GM23248 (cell line): ENCODE data around the gene ECT2. TPM values are rescaled to one million over a fixed set of nuclear protein-coding genes. Genes with fewer than 3 reads are reported as not detected.

Experiments used
- DNase-seq: peaks from one replicate; pipeline ENCODE4 v3.0.0-alpha.2; 2015
- H2AFZ ChIP-seq: fragments of 200-600 bp; sonication (generic); 2 replicates; pipeline ENCODE4 v1.6.1; 2016; ENCODE audit warnings: antibody characterized with exemption
- H3F3A ChIP-seq: fragments of 200-600 bp; sonication (generic); 2 replicates; pipeline ENCODE4 v1.6.1; 2016; ENCODE audit warnings: mild to moderate bottlenecking, antibody characterized with exemption, mixed run types; ENCODE audit not compliant: insufficient read depth
- H3K27ac ChIP-seq: fragments of 200-600 bp; sonication (generic); 2 replicates; pipeline ENCODE4 v1.5.1; 2016; ENCODE audit warnings: mild to moderate bottlenecking
- H3K27me3 ChIP-seq: fragments of 200-600 bp; sonication (generic); replicated peaks from 2 replicates; pipeline ENCODE4 v1.6.1; 2016; ENCODE audit warnings: mild to moderate bottlenecking; ENCODE audit not compliant: insufficient read depth
- H3K36me3 ChIP-seq: fragments of 200-600 bp; sonication (generic); 2 replicates; pipeline ENCODE4 v1.6.1; 2016; ENCODE audit warnings: low read depth, mild to moderate bottlenecking
- H3K4me1 ChIP-seq: fragments of 200-600 bp; sonication (generic); 2 replicates; pipeline ENCODE4 v1.6.1; 2016; ENCODE audit warnings: mild to moderate bottlenecking; ENCODE audit not compliant: insufficient read depth
- H3K4me2 ChIP-seq: fragments of 200-600 bp; sonication (generic); one replicate; pipeline ENCODE4 v1.6.1; 2016; ENCODE audit warnings: mild to moderate bottlenecking; ENCODE audit not compliant: unreplicated experiment
- H3K4me3 ChIP-seq: fragments of 200-600 bp; sonication (generic); 2 replicates; pipeline ENCODE4 v1.5.1; 2016; ENCODE audit warnings: mild to moderate bottlenecking
- H3K79me2 ChIP-seq: fragments of 200-600 bp; sonication (generic); 2 replicates; pipeline ENCODE4 v1.6.1; 2016; ENCODE audit warnings: mild to moderate bottlenecking; ENCODE audit not compliant: insufficient read depth
- H3K9ac ChIP-seq: fragments of 200-600 bp; sonication (generic); 2 replicates; pipeline ENCODE4 v1.6.1; 2016; ENCODE audit warnings: mild to moderate bottlenecking
- H3K9me2 ChIP-seq: fragments of 200-600 bp; sonication (generic); 2 replicates; pipeline ENCODE4 v1.6.1; 2016; ENCODE audit warnings: mixed run types, mild to moderate bottlenecking, moderate library complexity; ENCODE audit not compliant: insufficient read depth
- H3K9me3 ChIP-seq: fragments of 200-600 bp; sonication (generic); one replicate; pipeline ENCODE4 v1.6.1; 2017; ENCODE audit warnings: low read depth
- H4K20me1 ChIP-seq: fragments of 200-600 bp; sonication (generic); 2 replicates; pipeline ENCODE4 v1.6.0; 2016; ENCODE audit not compliant: insufficient read depth
- EZH2 ChIP-seq: fragments of 200-600 bp; sonication (generic); IDR thresholded peaks from 2 replicates; pipeline ENCODE4 v1.6.1; 2018; ENCODE audit warnings: antibody characterized with exemption, mild to moderate bottlenecking; ENCODE audit not compliant: insufficient read depth, poor library complexity, severe bottlenecking
- EZH2phosphoT487 ChIP-seq: fragments of 200-600 bp; sonication (generic); IDR thresholded peaks from 2 replicates; pipeline ENCODE4 v1.6.1; 2018; ENCODE audit warnings: antibody characterized with exemption, moderate library complexity, mild to moderate bottlenecking, low read depth; ENCODE audit not compliant: insufficient read depth
- WGBS, 2 experiments: methylation state at CpG; one replicate each; pipeline ENCODE4 v1.1.6; 2015 to 2017; ENCODE audit warnings: low lambda C conversion rate in 2 of 2, low coverage in 1 of 2; ENCODE audit errors: missing lambda C conversion rate in 2 of 2; 5-methylcytosine and 5-hydroxymethylcytosine counted together
- in situ Hi-C: fragments of 300-500 bp; cut with MboI; formaldehyde crosslinking; loops from 2 replicates; pipeline ENCODE4 v1.15.0; 2020
- polyA plus RNA-seq: library from polyadenylated mRNA; unstranded; fragments of >200 nt; fragmentation: Nextera tagmentation; extraction: Ambion mirVana; gene quantifications from 2 replicates; pipeline ENCODE4 v1.2.1, GENCODE V29; 2016
- total RNA-seq: library from RNA; depleted of rRNA; stranded (reverse); fragments of >200 nt; shearing (Covaris generic); gene quantifications from 2 replicates; pipeline ENCODE4 v1.2.3, GENCODE V29; 2014

The ECT2 gene
- total and polyA plus RNA-seq, 2 experiments from 2014 or later, result 22.7 to 28.3 TPM

DNA sequence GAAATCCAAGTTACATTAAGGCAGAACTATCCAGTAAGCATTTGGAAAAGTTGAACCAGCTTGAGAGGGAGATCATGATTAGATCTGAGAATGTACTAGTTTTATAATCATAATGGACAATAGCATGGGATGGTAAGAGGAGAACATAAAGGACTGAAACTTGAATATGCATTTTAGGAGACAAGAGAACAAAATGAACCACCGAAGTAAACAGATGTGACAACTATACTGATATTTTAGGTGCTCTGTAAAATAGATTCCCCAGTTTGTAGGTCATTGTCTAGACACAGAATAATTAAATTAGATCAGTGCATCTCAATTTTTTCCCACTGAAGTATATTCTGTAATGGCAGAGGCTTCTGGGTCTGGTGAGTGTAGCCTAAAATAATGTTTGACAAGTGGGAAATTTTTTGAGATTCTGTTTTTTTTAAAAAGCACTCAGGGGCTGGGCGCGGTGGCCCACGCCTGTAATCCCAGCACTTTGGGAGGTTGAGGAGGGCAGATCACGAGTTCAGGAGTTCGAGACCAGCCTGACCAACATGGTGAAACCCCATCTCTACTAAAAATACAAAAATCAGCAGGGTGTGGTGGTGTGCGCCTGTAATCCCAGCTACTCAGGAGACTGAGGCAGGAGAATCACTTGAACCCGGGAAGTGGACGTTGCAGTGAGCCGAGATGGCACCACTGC is 16.3 kb downstream of the ECT2 start:
- no peaks in the 10 kb centered on the region for H3F3A ChIP-seq
- no peak overlapping the region for H3K27ac ChIP-seq
- WGBS, 2 experiments, result 92 to 94% methylated on average over 10 of the region's 10 CpGs
- H4K20me1 ChIP-seq, result no peaks in the 10 kb centered on the region
- H3K9me3 ChIP-seq, result no peaks in the 10 kb centered on the region
- H3K36me3 ChIP-seq, result peaks cover 73% of the 10 kb centered on the region
- H3K4me1 ChIP-seq, result no peaks in the 10 kb centered on the region
- in situ Hi-C loops, result no loop called here
- no peaks in the 10 kb centered on the region for H3K79me2 ChIP-seq
- TF ChIP-seq EZH2phosphoT487 (no peak), EZH2 (no peak)
- H3K9ac ChIP-seq, result no peak overlapping the region
- no peak overlapping the region for H3K4me3 ChIP-seq
- DNase-seq, result no peak
- H3K27me3 ChIP-seq, result no peaks in the 10 kb centered on the region
- no peak overlapping the region for H2AFZ ChIP-seq
- no peaks in the 10 kb centered on the region for H3K9me2 ChIP-seq
- H3K4me2 ChIP-seq, result no peak overlapping the region

- TF ChIP-seq EZH2phosphoT487, result no peak
- TF ChIP-seq EZH2, result no peak
- Histone ChIP-seq H2AFZ (no peak overlapping the region), H3K27me3 (no peaks in the 10 kb centered on the region), H3K9ac (no peak overlapping the region), H3K36me3 (peaks cover 50% of the 10 kb centered on the region), H3F3A (no peaks in the 10 kb centered on the region), H3K4me2 (no peak overlapping the region), H3K4me3 (no peak overlapping the region), H3K9me3 (no peaks in the 10 kb centered on the region), H3K79me2 (no peaks in the 10 kb centered on the region), H4K20me1 (no peaks in the 10 kb centered on the region), H3K9me2 (no peaks in the 10 kb centered on the region), H3K27ac (no peak overlapping the region), H3K4me1 (no peaks in the 10 kb centered on the region)
- no peak for DNase-seq
- 96 to 98% methylated on average over 1 of the region's 1 CpG for WGBS, 2 experiments
- in situ Hi-C loops, result no loop called here
Observed at GRCh38 chr3:172770382-172770781, 19.9 kb downstream of the ECT2 start.

DNA sequence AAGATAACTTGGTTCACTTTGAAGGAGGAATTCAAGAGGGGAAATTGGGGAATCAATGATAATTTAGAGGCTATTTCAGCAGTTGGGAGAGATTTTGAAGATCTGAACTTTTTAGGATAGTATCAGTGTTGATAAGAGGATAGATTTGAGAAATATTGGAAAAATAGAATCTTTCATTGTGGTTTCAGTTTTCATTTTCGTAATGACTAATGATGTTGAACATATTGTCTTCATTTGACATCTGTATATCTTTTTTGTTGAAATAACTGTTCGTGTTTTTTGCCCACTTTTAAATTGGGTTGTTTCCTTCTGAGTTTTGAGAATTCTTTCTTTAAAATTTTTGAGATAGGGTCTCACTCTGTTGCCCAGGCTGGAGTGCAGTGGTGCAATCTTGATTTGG is 21.1 kb downstream of the ECT2 start:
- WGBS, 2 experiments, result 79 to 86% methylated on average over 2 of the region's 2 CpGs
- H3K4me3 ChIP-seq, result no peak overlapping the region
- H3K36me3 ChIP-seq, result peaks cover 49% of the 10 kb centered on the region

GRCh38 chr3:172776049-172776717 is 25.7 kb downstream of the ECT2 start:
- Histone ChIP-seq H2AFZ (no peak overlapping the region), H3K4me1 (no peaks in the 10 kb centered on the region), H3K4me3 (no peak overlapping the region), H3K9ac (no peak overlapping the region), H4K20me1 (no peaks in the 10 kb centered on the region), H3K4me2 (no peak overlapping the region), H3K27ac (no peak overlapping the region), H3K27me3 (no peaks in the 10 kb centered on the region), H3F3A (no peaks in the 10 kb centered on the region), H3K9me3 (no peaks in the 10 kb centered on the region), H3K79me2 (no peaks in the 10 kb centered on the region), H3K36me3 (peaks cover 21% of the 10 kb centered on the region), H3K9me2 (no peaks in the 10 kb centered on the region)
- in situ Hi-C loops, result no loop called here
- 97 to 98% methylated on average over 5 of the region's 5 CpGs for WGBS, 2 experiments
- DNase-seq, result no peak
- TF ChIP-seq EZH2 (no peak), EZH2phosphoT487 (no peak)

More for the DNA sequence above, 21.1 kb downstream of the ECT2 start:
- Histone ChIP-seq H3K4me1 (no peaks in the 10 kb centered on the region), H3F3A (no peaks in the 10 kb centered on the region), H3K9me3 (no peaks in the 10 kb centered on the region), H3K9me2 (no peaks in the 10 kb centered on the region), H4K20me1 (no peaks in the 10 kb centered on the region), H3K27me3 (no peaks in the 10 kb centered on the region), H3K79me2 (no peaks in the 10 kb centered on the region), H3K27ac (no peak overlapping the region), H3K9ac (no peak overlapping the region), H2AFZ (no peak overlapping the region), H3K4me2 (no peak overlapping the region)
- no peak for DNase-seq
- TF ChIP-seq EZH2 (no peak), EZH2phosphoT487 (no peak)
- in situ Hi-C loops, result no loop called here
